Lung (tissue), 12 donors: ENCODE data around the gene GNA12. TPM values are rescaled to one million over a fixed set of nuclear protein-coding genes. Genes with fewer than 3 reads are reported as not detected.

Source experiments
- ATAC-seq: fragments of 200-7000 bp; cut with Tn5 transposase; one replicate; pipeline ENCODE4 v1.9.1; 2020; ENCODE audit warnings: moderate number of reproducible peaks; ENCODE audit not compliant: insufficient read depth, low FRiP score
- DNase-seq, 3 donors: peaks; one replicate each; pipeline ENCODE4 v3.0.0-alpha.2; 2013 to 2017
- H3K27ac ChIP-seq, 2 donors: one replicate each; pipeline ENCODE4 v1.5.1; 2013; ENCODE audit warnings: mild to moderate bottlenecking in 2 of 2, moderate library complexity in 2 of 2, control low read depth in 1 of 2, inconsistent platforms in 1 of 2, low read depth in 1 of 2, low read length in 1 of 2
- H3K27me3 ChIP-seq, 3 donors: one replicate each; pipeline ENCODE4 v1.5.1; 2013; ENCODE audit warnings: low read length in 2 of 3; ENCODE audit not compliant: control insufficient read depth in 3 of 3, insufficient read depth in 3 of 3
- H3K36me3 ChIP-seq, 4 donors: one replicate each; pipeline ENCODE4 v1.5.1; 2013; ENCODE audit warnings: low read length in 4 of 4, mild to moderate bottlenecking in 1 of 4, moderate library complexity in 1 of 4; ENCODE audit not compliant: control insufficient read depth in 4 of 4, insufficient read depth in 4 of 4
- H3K4me1 ChIP-seq, 5 donors: one replicate each; pipeline ENCODE4 v1.5.1; 2013; ENCODE audit warnings: low read length in 5 of 5, mild to moderate bottlenecking in 2 of 5, moderate library complexity in 1 of 5; ENCODE audit not compliant: control insufficient read depth in 5 of 5, insufficient read depth in 5 of 5
- H3K4me3 ChIP-seq: one replicate; pipeline ENCODE4 v1.5.1; 2013; ENCODE audit warnings: mild to moderate bottlenecking, control low read depth, moderate library complexity
- H3K9ac ChIP-seq, 2 donors: one replicate each; pipeline ENCODE4 v1.5.1; 2013; ENCODE audit warnings: low read length in 2 of 2, control low read depth in 1 of 2; ENCODE audit not compliant: insufficient read depth in 1 of 2
- H3K9me3 ChIP-seq, 4 donors: one replicate each; pipeline ENCODE4 v1.5.1; 2013; ENCODE audit warnings: low read length in 3 of 4, mild to moderate bottlenecking in 1 of 4, moderate library complexity in 1 of 4; ENCODE audit not compliant: control insufficient read depth in 4 of 4, insufficient read depth in 3 of 4
- CTCF ChIP-seq: IDR thresholded peaks from 2 replicates; pipeline ENCODE4 v1.5.1; 2012; ENCODE audit warnings: mild to moderate bottlenecking; ENCODE audit errors: control extremely low read depth, extremely low read depth
- WGBS, 2 donors: extraction: QIAGEN DNeasy Blood & Tissue Kit; methylation state at CpG; one replicate each; pipeline ENCODE4 v1.1.7; 2013; 5-methylcytosine and 5-hydroxymethylcytosine counted together
- polyA plus RNA-seq, 2 donors: library from polyadenylated mRNA; stranded (reverse); fragments of 200-250 nt; gene quantifications; one replicate each; pipeline ENCODE4 v1.2.1, GENCODE V29; 2013
- total RNA-seq, 2 donors: library from RNA; depleted of rRNA in 1 of 2; stranded (reverse); fragments of >200 nt in 1 of 2; gene quantifications; one replicate each; pipeline ENCODE4 v1.2.1, GENCODE V29; 2014 to 2021
- donor health status: control.
- donor health status: control.
- donor health status: Bipolar disorder and iron deficiency.
- donor health status: healthy.
- donor health status: DM: yes; HTN: yes; CAD: no.

GNA12 gene
- total and polyA plus RNA-seq, 4 donors = 11.0 to 51.9 (median 33.5) TPM

- WGBS, 2 donors = 68 to 91% methylated on average over 3 of the region's 3 CpGs
- H3K9ac ChIP-seq = no peak overlapping the region
- peaks cover 0 to 3% (median 1%) of the 10 kb centered on the region in 4 donors for H3K9me3 ChIP-seq
- no peaks in the 10 kb centered on the region for H3K36me3 ChIP-seq
- no peaks in the 10 kb centered on the region for H3K27me3 ChIP-seq
- ATAC-seq (no peak), DNase-seq (no peak)
- no peak overlapping the region for H3K4me3 ChIP-seq
- no peak for TF ChIP-seq CTCF
- no peak overlapping the region for H3K27ac ChIP-seq
- H3K4me1 ChIP-seq = peaks cover 0 to 4% (median 0%) of the 10 kb centered on the region in 5 donors
Measured at GRCh38 chr7:2853147-2853546, 9.0 kb upstream of the GNA12 start.

- H3K4me1 ChIP-seq = peaks cover 0 to 4% (median 0%) of the 10 kb centered on the region in 5 donors
- DNase-seq = no peak
- H3K4me3 ChIP-seq = no peak overlapping the region
- peaks cover 0 to 3% (median under 1%) of the 10 kb centered on the region in 4 donors for H3K9me3 ChIP-seq
- no peak for ATAC-seq
- 77 to 83% methylated on average over 2 of the region's 2 CpGs for WGBS, 2 donors
- no peak overlapping the region for H3K27ac ChIP-seq
- H3K9ac ChIP-seq = no peak overlapping the region
- no peak for TF ChIP-seq CTCF
- H3K36me3 ChIP-seq = no peaks in the 10 kb centered on the region
- no peaks in the 10 kb centered on the region for H3K27me3 ChIP-seq
Measured at GRCh38 chr7:2851497-2851896, 7.4 kb upstream of the GNA12 start.

GRCh38 chr7:2849941-2850766 is 6.0 kb upstream of the GNA12 start:
- WGBS, 2 donors = 94 to 97% methylated on average over 6 of the region's 6 CpGs
- no peaks in the 10 kb centered on the region for H3K27me3 ChIP-seq
- no peak for TF ChIP-seq CTCF
- peaks cover 0 to 3% (median 0%) of the 10 kb centered on the region in 4 donors for H3K9me3 ChIP-seq
- peaks cover 0 to 4% (median 0%) of the 10 kb centered on the region in 5 donors for H3K4me1 ChIP-seq
- no peak overlapping the region for H3K9ac ChIP-seq
- DNase-seq = no peak
- ATAC-seq = no peak
- no peaks in the 10 kb centered on the region for H3K36me3 ChIP-seq
- no peak overlapping the region for H3K4me3 ChIP-seq
- no peak overlapping the region for H3K27ac ChIP-seq
